H7 (cell line): ENCODE results near the gene KIAA1217. TPM values are rescaled to one million over a fixed set of nuclear protein-coding genes. Genes with fewer than 3 reads are reported as not detected.

Experiments
- DNase-seq: peaks from one replicate; pipeline ENCODE4 v3.0.0; 2012
- H3K27me3 ChIP-seq: 2 replicates; pipeline ENCODE4 v1.6.0; 2011; ENCODE audit warnings: mild to moderate bottlenecking, low read length; ENCODE audit not compliant: control insufficient read depth, insufficient read depth
- H3K36me3 ChIP-seq: replicated peaks from 2 replicates; pipeline ENCODE4 v1.5.1; 2011; ENCODE audit warnings: low read length; ENCODE audit not compliant: control insufficient read depth, insufficient read depth
- H3K4me3 ChIP-seq: 2 replicates; pipeline ENCODE4 v1.5.1; 2011; ENCODE audit warnings: low read depth, mild to moderate bottlenecking, control low read depth, low read length, moderate library complexity; ENCODE audit not compliant: insufficient read depth
- total RNA-seq: library from RNA; depleted of rRNA; stranded (reverse); fragments of >200 nt; shearing (Covaris generic); gene quantifications from 2 replicates; pipeline ENCODE4 v1.2.3, GENCODE V29; 2014

Gene KIAA1217
- total RNA-seq, 1 experiment from 2014 or later: 3.0 TPM

GRCh38 chr10:24277771-24278170 lies 68.8 kb downstream of the KIAA1217 start:
- no peaks in the 10 kb centered on the region for H3K36me3 ChIP-seq
- no peak for DNase-seq
- no peaks in the 10 kb centered on the region for H3K27me3 ChIP-seq
- no peak overlapping the region for H3K4me3 ChIP-seq

GRCh38 chr10:24278176-24278889 lies 69.4 kb downstream of the KIAA1217 start:
- Histone ChIP-seq H3K36me3 (no peaks in the 10 kb centered on the region), H3K4me3 (no peak overlapping the region), H3K27me3 (no peaks in the 10 kb centered on the region)
- DNase-seq: no peak

- no peaks in the 10 kb centered on the region for H3K36me3 ChIP-seq
- no peaks in the 10 kb centered on the region for H3K27me3 ChIP-seq
- H3K4me3 ChIP-seq: no peak overlapping the region
- DNase-seq: no peak
These were observed 70.2 kb downstream of the KIAA1217 start for GRCh38 chr10:24279166-24279565.

- Histone ChIP-seq H3K36me3 (no peaks in the 10 kb centered on the region), H3K4me3 (no peak overlapping the region), H3K27me3 (no peaks in the 10 kb centered on the region)
- DNase-seq: no peak
These were observed 78.7 kb downstream of the KIAA1217 start for GRCh38 chr10:24287559-24288195.

- Histone ChIP-seq H3K4me3 (no peak overlapping the region), H3K27me3 (no peaks in the 10 kb centered on the region), H3K36me3 (no peaks in the 10 kb centered on the region)
- DNase-seq: no peak
These were observed 79.6 kb downstream of the KIAA1217 start for GRCh38 chr10:24288581-24288980.

- Histone ChIP-seq H3K4me3 (no peak overlapping the region), H3K36me3 (no peaks in the 10 kb centered on the region), H3K27me3 (no peaks in the 10 kb centered on the region)
- DNase-seq: no peak
These were observed 80.3 kb downstream of the KIAA1217 start for GRCh38 chr10:24289235-24289634.

- Histone ChIP-seq H3K27me3 (no peaks in the 10 kb centered on the region), H3K4me3 (no peak overlapping the region), H3K36me3 (no peaks in the 10 kb centered on the region)
- no peak for DNase-seq
These were observed 83.7 kb downstream of the KIAA1217 start for GRCh38 chr10:24292304-24293293.

GRCh38 chr10:24299578-24300260 lies 90.8 kb downstream of the KIAA1217 start:
- Histone ChIP-seq H3K4me3 (no peak overlapping the region), H3K36me3 (no peaks in the 10 kb centered on the region), H3K27me3 (no peaks in the 10 kb centered on the region)
- DNase-seq: no peak

GRCh38 chr10:24303522-24304310 lies 94.8 kb downstream of the KIAA1217 start:
- Histone ChIP-seq H3K27me3 (no peaks in the 10 kb centered on the region), H3K36me3 (no peaks in the 10 kb centered on the region), H3K4me3 (no peak overlapping the region)
- no peak for DNase-seq

- DNase-seq: no peak
- no peaks in the 10 kb centered on the region for H3K36me3 ChIP-seq
- no peak overlapping the region for H3K4me3 ChIP-seq
- no peaks in the 10 kb centered on the region for H3K27me3 ChIP-seq
These were observed 96.9 kb downstream of the KIAA1217 start for GRCh38 chr10:24305551-24306506.

GRCh38 chr10:24306507-24306875 lies 97.6 kb downstream of the KIAA1217 start:
- Histone ChIP-seq H3K4me3 (no peak overlapping the region), H3K27me3 (no peaks in the 10 kb centered on the region), H3K36me3 (no peaks in the 10 kb centered on the region)
- no peak for DNase-seq

GRCh38 chr10:24307116-24307515 lies 98.2 kb downstream of the KIAA1217 start:
- no peak for DNase-seq
- H3K36me3 ChIP-seq: no peaks in the 10 kb centered on the region

More at GRCh38 chr10:24307116-24307515, 98.2 kb downstream of the KIAA1217 start:
- Histone ChIP-seq H3K4me3 (no peak overlapping the region), H3K27me3 (no peaks in the 10 kb centered on the region)
